GM12874 (cell line): Measurements from ENCODE around the gene ABLIM1.

Experiments used
- TF ChIP-seq, protein P1 (sequence below): IDR thresholded peaks from 2 replicates; pipeline ENCODE4 v1.5.1; 2011; ENCODE audit warnings: low read depth, mild to moderate bottlenecking, control low read depth, low read length, moderate library complexity; ENCODE audit not compliant: insufficient read depth

Gene ABLIM1

DNA sequence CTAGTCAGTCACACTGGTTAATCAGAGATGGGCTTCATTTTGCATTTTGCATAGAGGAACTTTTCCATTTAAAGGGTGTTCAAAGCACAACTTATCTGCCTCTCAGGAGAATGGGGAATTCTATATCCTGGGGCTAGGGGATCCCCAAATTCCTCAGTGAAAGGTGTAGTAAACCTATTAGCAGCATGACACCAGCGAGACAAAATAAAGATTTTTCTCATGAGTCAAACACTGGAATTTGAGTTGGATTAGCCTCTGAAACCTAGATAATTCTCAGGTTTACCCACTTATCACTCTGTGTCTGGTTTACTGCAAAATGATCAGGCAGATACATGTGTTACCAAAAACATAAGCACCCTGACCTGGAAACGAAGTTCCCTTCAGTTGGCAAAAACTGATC, 255.8 kb downstream of the ABLIM1 start:
- TF ChIP-seq, protein P1, sequence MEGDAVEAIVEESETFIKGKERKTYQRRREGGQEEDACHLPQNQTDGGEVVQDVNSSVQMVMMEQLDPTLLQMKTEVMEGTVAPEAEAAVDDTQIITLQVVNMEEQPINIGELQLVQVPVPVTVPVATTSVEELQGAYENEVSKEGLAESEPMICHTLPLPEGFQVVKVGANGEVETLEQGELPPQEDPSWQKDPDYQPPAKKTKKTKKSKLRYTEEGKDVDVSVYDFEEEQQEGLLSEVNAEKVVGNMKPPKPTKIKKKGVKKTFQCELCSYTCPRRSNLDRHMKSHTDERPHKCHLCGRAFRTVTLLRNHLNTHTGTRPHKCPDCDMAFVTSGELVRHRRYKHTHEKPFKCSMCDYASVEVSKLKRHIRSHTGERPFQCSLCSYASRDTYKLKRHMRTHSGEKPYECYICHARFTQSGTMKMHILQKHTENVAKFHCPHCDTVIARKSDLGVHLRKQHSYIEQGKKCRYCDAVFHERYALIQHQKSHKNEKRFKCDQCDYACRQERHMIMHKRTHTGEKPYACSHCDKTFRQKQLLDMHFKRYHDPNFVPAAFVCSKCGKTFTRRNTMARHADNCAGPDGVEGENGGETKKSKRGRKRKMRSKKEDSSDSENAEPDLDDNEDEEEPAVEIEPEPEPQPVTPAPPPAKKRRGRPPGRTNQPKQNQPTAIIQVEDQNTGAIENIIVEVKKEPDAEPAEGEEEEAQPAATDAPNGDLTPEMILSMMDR = no peak

DNA sequence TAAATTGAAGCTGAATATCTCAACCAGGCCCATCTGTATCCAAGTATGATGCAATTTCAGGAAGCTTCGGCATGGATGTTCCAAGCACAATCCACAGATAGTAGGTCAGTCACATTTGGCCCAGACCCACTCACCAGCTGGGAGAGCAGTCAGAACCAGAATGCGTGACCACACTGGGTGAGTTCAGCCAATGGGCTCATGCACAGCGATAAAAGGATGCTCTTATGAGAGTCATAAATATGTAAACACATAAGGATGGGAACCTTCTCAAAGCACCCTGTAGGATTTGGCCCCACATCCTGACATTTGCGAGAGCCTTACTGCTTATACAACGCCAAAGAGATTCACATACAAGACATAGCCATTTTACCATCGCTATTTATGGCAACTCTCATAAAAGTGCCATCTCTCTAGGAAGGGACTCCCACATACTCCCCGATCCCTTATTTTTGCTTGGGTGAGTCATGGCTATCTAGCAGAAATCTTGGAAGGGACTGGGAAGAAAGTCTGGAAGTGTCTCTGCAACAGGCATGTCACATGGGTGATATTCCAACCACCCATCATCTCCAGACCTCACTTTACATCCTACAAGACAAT, 256.8 kb downstream of the ABLIM1 start:
- TF ChIP-seq, protein P1 = no peak

DNA sequence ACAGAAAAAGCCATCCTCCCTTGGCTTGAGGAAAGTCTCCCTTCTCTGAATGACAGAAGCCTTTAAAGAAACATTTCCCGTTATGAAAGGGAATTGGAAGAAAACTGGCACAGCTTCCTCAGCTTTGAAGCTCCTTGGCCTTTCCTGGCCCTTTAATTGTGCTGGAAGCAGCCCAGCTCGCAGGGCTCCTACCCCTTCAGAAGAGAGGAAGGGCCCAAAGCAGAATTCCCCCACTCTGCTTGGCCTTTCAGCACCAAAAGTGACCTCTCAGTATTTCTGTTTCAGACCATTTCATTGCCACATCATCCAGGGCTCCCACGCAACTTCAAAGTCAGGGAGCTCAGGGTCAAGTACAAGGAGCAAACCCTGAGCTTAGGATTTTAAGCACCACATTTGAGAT, 258.0 kb downstream of the ABLIM1 start:
- TF ChIP-seq, protein P1 = no peak

DNA sequence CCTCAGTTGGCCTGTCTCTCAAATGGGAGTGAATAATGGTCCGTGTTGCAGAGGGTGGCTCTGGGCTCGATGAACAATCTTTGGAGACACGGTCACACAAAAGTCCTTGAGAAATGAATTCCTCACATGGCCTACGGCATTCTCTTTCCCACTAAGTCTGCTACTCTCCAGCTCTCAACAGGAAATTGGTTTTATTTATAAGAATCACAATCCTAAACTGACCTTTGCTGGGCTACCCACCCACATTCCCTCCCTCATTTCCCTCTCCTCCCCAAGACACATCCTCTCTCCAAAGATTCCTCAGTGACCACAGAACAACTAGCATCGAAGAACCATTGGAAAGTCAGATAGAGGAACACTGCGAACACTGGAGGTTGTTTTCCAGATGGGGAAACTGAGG, 258.5 kb downstream of the ABLIM1 start:
- TF ChIP-seq, protein P1 = no peak

DNA sequence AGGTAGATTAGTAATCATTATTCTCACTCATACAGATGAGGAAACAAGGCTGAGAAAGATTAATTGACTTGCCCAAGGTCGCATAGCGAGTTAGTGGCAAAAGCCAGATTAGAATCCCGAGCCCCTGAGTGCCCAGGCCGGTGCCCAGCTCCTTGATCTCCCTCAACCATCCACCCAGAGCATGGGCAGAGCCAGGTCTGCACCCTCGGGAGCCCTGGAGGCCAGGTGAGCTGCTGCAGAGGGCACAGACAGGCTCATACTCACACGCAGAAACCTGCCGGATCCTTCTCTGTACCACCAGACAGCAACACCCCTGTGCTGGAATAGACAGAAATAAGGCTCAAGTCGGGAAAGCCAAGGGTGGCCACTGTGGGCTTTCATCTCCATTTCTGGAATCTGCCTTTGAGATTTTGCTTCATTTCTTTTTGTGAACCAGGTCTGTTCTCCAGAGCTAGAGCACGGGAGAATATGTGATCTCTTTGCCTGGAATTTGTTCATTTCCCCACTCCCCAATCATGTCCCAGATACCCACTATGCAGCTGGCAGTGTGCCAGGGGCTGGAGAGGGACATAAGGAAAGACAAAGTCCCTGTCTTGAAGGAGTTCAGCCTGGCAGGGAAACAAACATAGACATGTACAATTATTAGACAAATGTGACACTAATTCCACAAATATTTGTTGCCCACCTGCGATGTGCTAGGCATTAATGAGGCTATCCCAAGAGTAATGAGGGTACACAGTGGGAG, 259.3 kb downstream of the ABLIM1 start:
- TF ChIP-seq, protein P1 = no peak

- TF ChIP-seq, protein P1 = no peak
Observed at GRCh38 chr10:114397651-114398145, 260.4 kb downstream of the ABLIM1 start.

DNA sequence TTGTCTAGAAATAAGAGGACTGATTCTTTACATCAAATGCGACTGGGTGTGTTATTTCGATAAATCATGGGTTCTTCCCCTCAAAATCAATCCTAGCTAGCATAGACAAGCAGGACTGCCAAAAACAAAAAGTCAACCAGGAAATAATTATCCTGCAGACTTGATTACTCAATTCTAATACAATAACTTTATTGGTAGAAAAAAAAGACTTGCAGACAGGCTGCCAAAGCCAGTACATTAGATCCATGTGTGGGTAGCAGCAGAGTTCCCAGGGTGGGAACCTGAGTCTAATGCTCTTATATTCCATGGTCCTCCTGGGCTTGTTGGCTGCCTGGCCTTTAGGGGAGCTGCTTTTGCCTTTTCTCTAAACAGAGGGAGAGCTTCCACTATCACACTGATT, 261.6 kb downstream of the ABLIM1 start:
- TF ChIP-seq, protein P1 = no peak
